GM06990 (cell line): Measurements from ENCODE around the gene GPR21.

Experiments used
- DNase-seq: peaks from one replicate; pipeline ENCODE4 v3.0.0-alpha.2; 2011; ENCODE audit not compliant: insufficient read length; ENCODE audit errors: extremely low read depth
- H3K27me3 ChIP-seq: replicated peaks from 2 replicates; pipeline ENCODE4 v1.6.0; 2011; ENCODE audit warnings: low read length; ENCODE audit not compliant: control insufficient read depth, insufficient read depth
- H3K36me3 ChIP-seq: 2 replicates; pipeline ENCODE4 v1.5.1; 2011; ENCODE audit warnings: low read length; ENCODE audit not compliant: control insufficient read depth, insufficient read depth
- H3K4me3 ChIP-seq: replicated peaks from 2 replicates; pipeline ENCODE4 v1.5.1; 2011; ENCODE audit warnings: low read depth, mild to moderate bottlenecking, control low read depth, low read length
- TF ChIP-seq, protein P1 (sequence below): IDR thresholded peaks from 2 replicates; pipeline ENCODE4 v1.5.1; 2011; ENCODE audit warnings: low read length, control low read depth, mild to moderate bottlenecking, inconsistent platforms; ENCODE audit not compliant: insufficient read depth, poor library complexity, severe bottlenecking

Gene GPR21

GRCh38 chr9:123048748-123049147 is 15.3 kb downstream of the GPR21 start:
- H3K36me3 ChIP-seq = no peaks in the 10 kb centered on the region; the same call in 1 of the 2 replicates
- H3K27me3 ChIP-seq = no peaks in the 10 kb centered on the region
- TF ChIP-seq, protein P1, sequence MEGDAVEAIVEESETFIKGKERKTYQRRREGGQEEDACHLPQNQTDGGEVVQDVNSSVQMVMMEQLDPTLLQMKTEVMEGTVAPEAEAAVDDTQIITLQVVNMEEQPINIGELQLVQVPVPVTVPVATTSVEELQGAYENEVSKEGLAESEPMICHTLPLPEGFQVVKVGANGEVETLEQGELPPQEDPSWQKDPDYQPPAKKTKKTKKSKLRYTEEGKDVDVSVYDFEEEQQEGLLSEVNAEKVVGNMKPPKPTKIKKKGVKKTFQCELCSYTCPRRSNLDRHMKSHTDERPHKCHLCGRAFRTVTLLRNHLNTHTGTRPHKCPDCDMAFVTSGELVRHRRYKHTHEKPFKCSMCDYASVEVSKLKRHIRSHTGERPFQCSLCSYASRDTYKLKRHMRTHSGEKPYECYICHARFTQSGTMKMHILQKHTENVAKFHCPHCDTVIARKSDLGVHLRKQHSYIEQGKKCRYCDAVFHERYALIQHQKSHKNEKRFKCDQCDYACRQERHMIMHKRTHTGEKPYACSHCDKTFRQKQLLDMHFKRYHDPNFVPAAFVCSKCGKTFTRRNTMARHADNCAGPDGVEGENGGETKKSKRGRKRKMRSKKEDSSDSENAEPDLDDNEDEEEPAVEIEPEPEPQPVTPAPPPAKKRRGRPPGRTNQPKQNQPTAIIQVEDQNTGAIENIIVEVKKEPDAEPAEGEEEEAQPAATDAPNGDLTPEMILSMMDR = no peak
- no peak overlapping the region for H3K4me3 ChIP-seq
- DNase-seq = no peak

DNA sequence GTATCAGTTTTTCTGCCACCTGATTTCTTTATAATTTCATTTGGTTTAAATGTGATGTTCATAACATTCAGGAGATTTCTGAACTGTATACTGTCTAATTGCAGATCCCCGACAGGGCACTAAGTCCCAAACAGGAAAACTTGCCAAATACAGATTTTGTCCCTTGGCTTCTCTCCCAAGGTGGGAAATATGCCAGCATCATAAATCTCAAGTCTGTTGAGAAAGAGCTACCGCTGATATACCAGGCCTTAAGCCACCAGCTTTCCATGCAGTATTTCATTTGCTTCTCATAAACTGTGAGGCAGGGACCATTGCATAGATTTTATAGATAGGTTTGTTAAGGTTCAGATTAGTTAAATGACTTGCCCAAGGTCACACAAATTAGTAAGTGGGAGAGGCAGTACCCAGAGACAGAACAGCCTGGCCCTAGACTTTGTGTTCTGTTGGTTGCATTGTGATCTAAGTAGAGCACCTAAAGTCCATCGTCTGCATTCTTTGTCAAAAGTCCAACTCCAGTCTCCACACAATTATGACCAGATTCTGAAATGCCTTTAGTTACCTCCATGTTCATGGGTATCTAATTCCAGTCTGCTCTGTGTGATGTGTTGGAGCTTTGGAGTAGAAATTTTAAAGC is 16.2 kb downstream of the GPR21 start:
- Histone ChIP-seq H3K4me3 (no peak overlapping the region), H3K36me3 (no peaks in the 10 kb centered on the region; the same call in 1 of the 2 replicates), H3K27me3 (no peaks in the 10 kb centered on the region)
- no peak for DNase-seq
- TF ChIP-seq, protein P1 = no peak

- TF ChIP-seq, protein P1 = no peak
- no peak overlapping the region for H3K4me3 ChIP-seq
- H3K27me3 ChIP-seq = no peaks in the 10 kb centered on the region
- H3K36me3 ChIP-seq = no peaks in the 10 kb centered on the region; the same call in 1 of the 2 replicates
- no peak for DNase-seq
These were observed 19.6 kb downstream of the GPR21 start for GRCh38 chr9:123053046-123053445.

- DNase-seq = no peak
- Histone ChIP-seq H3K36me3 (no peaks in the 10 kb centered on the region; the same call in 1 of the 2 replicates), H3K4me3 (no peak overlapping the region), H3K27me3 (no peaks in the 10 kb centered on the region)
- TF ChIP-seq, protein P1 = no peak
These were observed 20.2 kb downstream of the GPR21 start for GRCh38 chr9:123053711-123054110.

- no peak for DNase-seq
- TF ChIP-seq, protein P1 = no peak
- no peaks in the 10 kb centered on the region for H3K27me3 ChIP-seq
- no peaks in the 10 kb centered on the region for H3K36me3 ChIP-seq
- H3K4me3 ChIP-seq = no peak overlapping the region
These were observed 25.4 kb downstream of the GPR21 start for GRCh38 chr9:123058834-123059233.
